RPMI8226 (cell line): ENCODE measurements around the gene MTHFD1L.

ENCODE experiments used
- DNase-seq: peaks from one replicate; pipeline ENCODE4 v3.0.0-alpha.2; 2015

MTHFD1L gene

GRCh38 chr6:151136141-151136755 lies 270.7 kb downstream of the MTHFD1L start:
- no peak for DNase-seq

DNA sequence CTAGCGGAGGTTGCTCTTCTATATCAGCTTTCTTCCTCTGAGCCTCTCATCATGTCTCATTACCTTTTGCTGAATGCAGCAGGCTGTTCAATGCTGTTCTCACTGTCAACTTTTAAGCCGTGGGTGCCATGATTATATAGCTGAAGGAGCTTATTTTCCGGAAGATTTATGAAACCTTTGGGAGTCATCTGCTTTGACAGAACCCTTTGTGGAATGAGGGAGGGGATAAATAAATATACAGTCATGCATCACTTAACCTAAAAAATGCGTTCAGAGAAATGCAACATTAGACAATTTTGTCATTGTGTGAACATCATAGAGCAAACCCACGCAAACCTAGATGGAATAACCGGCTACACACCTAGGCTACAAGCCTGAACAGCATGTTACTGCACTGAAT lies 272.0 kb downstream of the MTHFD1L start:
- no peak for DNase-seq

DNA sequence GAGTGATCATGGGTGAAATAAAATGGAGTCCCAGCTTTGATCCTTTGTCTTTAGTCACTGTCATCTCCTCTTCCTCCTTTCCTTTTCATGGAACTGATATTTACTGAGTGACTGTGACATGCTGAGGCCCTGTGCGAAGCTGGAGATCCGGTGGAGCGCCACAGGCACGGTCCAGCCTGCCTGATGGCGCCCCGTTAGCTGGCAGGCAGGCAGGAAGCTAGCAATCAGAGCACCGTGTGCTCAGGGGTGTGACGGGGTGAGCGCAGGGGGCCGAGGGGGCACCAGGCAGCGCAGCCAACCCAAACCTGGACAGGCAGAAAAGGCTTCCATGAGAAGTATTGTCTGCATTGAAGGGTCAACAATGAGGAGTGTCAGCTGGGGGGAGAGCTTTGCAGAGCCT lies 274.0 kb downstream of the MTHFD1L start:
- DNase-seq, result no peak

DNA sequence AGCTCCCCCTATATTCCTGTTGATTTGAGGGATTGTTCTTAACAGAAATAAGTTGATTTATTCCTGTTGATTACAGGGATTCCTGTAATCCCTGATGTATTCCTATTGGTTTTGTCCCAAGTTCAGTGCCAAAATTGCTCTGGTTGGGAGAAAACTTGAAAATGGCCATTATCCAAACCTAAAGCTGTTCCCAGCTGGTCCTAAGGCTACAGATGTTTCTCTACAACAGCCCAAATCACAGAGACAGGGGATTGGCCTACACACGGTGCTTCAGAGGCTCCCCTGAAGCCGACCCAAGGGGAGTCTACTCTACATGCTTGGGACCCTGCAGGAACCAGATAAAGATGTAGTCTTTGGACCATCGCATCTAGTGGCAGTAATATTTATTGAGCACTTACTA lies 275.3 kb downstream of the MTHFD1L start:
- no peak for DNase-seq

DNA sequence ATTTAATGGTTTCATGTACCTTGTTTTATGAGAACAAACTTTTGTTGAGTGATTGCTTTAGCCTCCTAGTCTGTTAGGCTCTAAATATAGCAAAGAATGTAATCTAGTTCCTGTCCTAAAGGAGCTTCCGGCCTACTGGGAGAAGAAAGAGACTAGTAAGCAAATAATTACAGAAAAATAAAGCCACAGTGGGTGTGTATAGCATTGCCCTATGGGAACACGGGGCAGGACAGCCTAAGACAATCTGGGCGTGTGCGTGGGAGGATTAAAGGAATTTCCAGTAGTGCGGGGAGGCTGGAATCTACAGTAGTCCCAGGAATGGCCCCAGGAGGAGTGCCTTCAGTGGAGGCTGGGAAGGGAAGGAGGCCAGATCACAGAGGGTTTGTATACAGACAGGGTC lies 276.2 kb downstream of the MTHFD1L start:
- peak; percentile 41 for DNase-seq

GRCh38 chr6:151142676-151143075 lies 277.2 kb downstream of the MTHFD1L start:
- peak; percentile 7 for DNase-seq

DNA sequence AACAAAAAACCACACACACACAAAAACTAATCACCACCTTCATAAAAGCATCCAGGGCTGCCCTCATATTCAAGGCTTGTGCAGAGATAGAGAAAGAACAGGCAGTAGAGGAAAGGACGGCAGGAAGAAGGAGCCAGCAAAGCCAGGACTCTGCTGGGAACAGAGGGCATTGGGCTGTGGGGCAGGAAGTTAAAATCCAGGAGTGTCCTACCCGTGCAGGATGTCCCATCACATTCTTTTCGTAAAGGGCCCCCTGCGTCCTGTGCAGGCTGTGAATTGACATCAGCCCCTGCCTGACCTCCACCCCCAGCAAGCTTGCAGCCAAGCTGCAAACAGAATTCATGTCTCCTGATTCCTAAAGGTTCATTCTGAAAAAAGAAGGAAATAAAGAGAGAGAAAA lies 277.8 kb downstream of the MTHFD1L start:
- no peak for DNase-seq

DNA sequence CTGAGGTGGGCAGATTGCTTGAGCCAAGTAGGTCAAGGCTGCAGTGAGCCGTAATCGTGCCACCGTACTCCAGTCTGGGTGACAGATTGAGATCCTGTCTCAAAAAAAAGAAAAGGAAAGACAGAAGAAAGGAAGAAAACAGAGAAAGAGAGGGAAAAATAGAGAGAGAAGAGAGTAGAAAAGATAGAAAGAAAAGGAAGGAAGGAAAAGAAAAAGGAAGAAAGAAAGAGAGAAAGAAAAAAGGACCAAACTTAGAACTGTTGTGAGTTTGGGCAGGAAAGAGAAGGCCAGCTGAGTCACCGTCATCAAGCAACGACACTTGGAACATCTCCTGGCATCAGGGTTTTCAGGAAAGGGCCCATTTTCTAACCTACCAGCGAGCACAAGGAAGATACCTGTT lies 278.3 kb downstream of the MTHFD1L start:
- no peak for DNase-seq

GRCh38 chr6:151147118-151147832 lies 281.8 kb downstream of the MTHFD1L start:
- DNase-seq, result no peak

- no peak for DNase-seq
Measured at GRCh38 chr6:151148111-151148510, 282.6 kb downstream of the MTHFD1L start.

DNA sequence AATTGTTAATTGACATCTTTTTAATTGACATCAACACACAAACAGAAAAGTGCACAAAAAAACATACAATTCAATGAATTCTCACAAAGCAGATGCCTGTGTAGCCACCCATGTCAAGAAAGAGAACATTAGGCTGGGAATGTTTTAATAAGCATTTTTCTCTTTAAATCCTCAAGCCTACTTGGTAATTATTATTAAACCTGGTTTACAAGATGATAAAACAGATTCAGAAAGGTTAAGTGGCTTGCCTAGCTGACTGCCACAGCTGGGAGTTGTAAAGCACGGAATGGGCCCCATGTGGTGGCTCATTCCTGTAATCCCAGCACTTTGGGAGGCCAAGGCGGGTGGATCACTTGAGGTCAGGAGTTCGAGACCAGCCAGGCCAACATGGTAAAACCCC lies 284.3 kb downstream of the MTHFD1L start:
- DNase-seq, result no peak
